ENCODE results near the gene DVL1. TPM values are rescaled to one million over a fixed set of nuclear protein-coding genes. Genes with fewer than 3 reads are reported as not detected.
A peak's percentile ranks its signal among the peaks of the same experiment; 100 is the strongest.

DVL1 gene
- total RNA-seq, 2 donors from 2014 or later = 66.2 to 101 TPM

- Histone ChIP-seq H3K27me3 (replicated peaks; ENCODE audit: insufficient read depth) (no peaks in the 10 kb centered on the region), H3K36me3 (peaks cover 8% of the 10 kb centered on the region), H3K4me1 (ENCODE audit: control insufficient read depth in 1 of 2, low read depth in 2 of 2) (peaks cover 12 to 17% of the 10 kb centered on the region in 2 donors), H3K4me3 (no peak overlapping the region), H3K27ac (no peak overlapping the region), H3K9me3 (no peaks in the 10 kb centered on the region)
- TF ChIP-seq, protein P1, sequence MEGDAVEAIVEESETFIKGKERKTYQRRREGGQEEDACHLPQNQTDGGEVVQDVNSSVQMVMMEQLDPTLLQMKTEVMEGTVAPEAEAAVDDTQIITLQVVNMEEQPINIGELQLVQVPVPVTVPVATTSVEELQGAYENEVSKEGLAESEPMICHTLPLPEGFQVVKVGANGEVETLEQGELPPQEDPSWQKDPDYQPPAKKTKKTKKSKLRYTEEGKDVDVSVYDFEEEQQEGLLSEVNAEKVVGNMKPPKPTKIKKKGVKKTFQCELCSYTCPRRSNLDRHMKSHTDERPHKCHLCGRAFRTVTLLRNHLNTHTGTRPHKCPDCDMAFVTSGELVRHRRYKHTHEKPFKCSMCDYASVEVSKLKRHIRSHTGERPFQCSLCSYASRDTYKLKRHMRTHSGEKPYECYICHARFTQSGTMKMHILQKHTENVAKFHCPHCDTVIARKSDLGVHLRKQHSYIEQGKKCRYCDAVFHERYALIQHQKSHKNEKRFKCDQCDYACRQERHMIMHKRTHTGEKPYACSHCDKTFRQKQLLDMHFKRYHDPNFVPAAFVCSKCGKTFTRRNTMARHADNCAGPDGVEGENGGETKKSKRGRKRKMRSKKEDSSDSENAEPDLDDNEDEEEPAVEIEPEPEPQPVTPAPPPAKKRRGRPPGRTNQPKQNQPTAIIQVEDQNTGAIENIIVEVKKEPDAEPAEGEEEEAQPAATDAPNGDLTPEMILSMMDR (IDR thresholded peaks at IDR 0.05) = no peak
- ATAC-seq (ENCODE audit: insufficient number of reproducible peaks, low FRiP score, low read depth) (no peak), DNase-seq (ENCODE audit: low spot score) (no peak)
These were observed 19.7 kb downstream of the DVL1 start for GRCh38 chr1:1329304-1330210.

GRCh38 chr1:1328254-1328653 is 21.0 kb downstream of the DVL1 start:
- Histone ChIP-seq H3K36me3 (peaks cover 8% of the 10 kb centered on the region), H3K27me3 (replicated peaks; ENCODE audit: insufficient read depth) (no peaks in the 10 kb centered on the region), H3K27ac (no peak overlapping the region), H3K4me3 (no peak overlapping the region), H3K4me1 (ENCODE audit: control insufficient read depth in 1 of 2, low read depth in 2 of 2) (peaks cover 15 to 21% of the 10 kb centered on the region in 2 donors), H3K9me3 (no peaks in the 10 kb centered on the region)
- no peak for ATAC-seq (ENCODE audit: insufficient number of reproducible peaks, low FRiP score, low read depth)
- no peak for DNase-seq (ENCODE audit: low spot score)
- TF ChIP-seq, protein P1 (IDR thresholded peaks at IDR 0.05) = no peak

- Histone ChIP-seq H3K27ac (no peak overlapping the region), H3K9me3 (no peaks in the 10 kb centered on the region), H3K4me3 (no peak overlapping the region), H3K4me1 (ENCODE audit: control insufficient read depth in 1 of 2, low read depth in 2 of 2) (peaks cover 20 to 26% of the 10 kb centered on the region in 2 donors), H3K36me3 (peaks cover 8% of the 10 kb centered on the region), H3K27me3 (replicated peaks; ENCODE audit: insufficient read depth) (no peaks in the 10 kb centered on the region)
- ATAC-seq (ENCODE audit: insufficient number of reproducible peaks, low FRiP score, low read depth) (no peak), DNase-seq (ENCODE audit: low spot score) (no peak)
- TF ChIP-seq, protein P1 (IDR thresholded peaks at IDR 0.05) = no peak
These were observed 21.9 kb downstream of the DVL1 start for GRCh38 chr1:1327291-1327690.

GRCh38 chr1:1326075-1326605 is 23.1 kb downstream of the DVL1 start:
- Histone ChIP-seq H3K27ac (peak overlapping the region in 1 of 2 donors; percentile 9), H3K9me3 (no peaks in the 10 kb centered on the region), H3K4me1 (ENCODE audit: control insufficient read depth in 1 of 2, low read depth in 2 of 2) (peaks cover 27 to 33% of the 10 kb centered on the region in 2 donors), H3K36me3 (peaks cover 8% of the 10 kb centered on the region), H3K4me3 (no peak overlapping the region), H3K27me3 (replicated peaks; ENCODE audit: insufficient read depth) (no peaks in the 10 kb centered on the region)
- no peak for ATAC-seq (ENCODE audit: insufficient number of reproducible peaks, low FRiP score, low read depth)
- TF ChIP-seq, protein P1 (IDR thresholded peaks at IDR 0.05) = no peak
- DNase-seq (ENCODE audit: low spot score) = no peak

GRCh38 chr1:1325288-1326074 is 23.7 kb downstream of the DVL1 start:
- no peaks in the 10 kb centered on the region for H3K9me3 ChIP-seq
- TF ChIP-seq, protein P1 (IDR thresholded peaks at IDR 0.05) = no peak
- peak overlapping the region; percentile 99 for H3K4me3 ChIP-seq
- no peak for ATAC-seq (ENCODE audit: insufficient number of reproducible peaks, low FRiP score, low read depth)
- H3K36me3 ChIP-seq = peaks cover 8% of the 10 kb centered on the region
- peaks cover 27 to 33% of the 10 kb centered on the region in 2 donors for H3K4me1 ChIP-seq (ENCODE audit: control insufficient read depth in 1 of 2, low read depth in 2 of 2)
- H3K27me3 ChIP-seq (replicated peaks; ENCODE audit: insufficient read depth) = no peaks in the 10 kb centered on the region
- H3K27ac ChIP-seq = peak overlapping the region; percentile 51 to 63
- no peak for DNase-seq (ENCODE audit: low spot score)
